ENCODE results near the gene RASGEF1B. TPM values are rescaled to one million over a fixed set of nuclear protein-coding genes. Genes with fewer than 3 reads are reported as not detected.

RASGEF1B gene
- total RNA-seq, 1 experiment from 2014 or later: 7.5 TPM

DNA sequence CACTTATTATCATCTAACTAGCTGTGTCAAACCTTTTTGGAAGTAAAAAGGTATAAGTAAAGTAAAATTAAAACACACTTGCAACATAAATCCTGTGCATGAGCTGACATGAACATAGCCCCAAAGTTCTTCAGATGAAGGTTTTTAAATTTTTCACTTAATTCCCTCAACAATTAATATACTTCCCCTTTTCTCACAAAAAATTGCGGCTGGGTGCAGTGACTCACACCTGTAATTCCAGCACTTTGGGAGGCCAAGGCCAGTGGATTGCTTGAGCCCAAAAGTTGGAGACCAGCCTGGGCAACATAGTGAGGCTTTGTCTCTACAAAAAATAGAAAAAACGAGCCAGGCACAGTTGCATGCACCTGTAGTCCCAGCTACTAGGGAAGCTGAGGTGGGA, 16.8 kb downstream of the RASGEF1B start:
- no peak overlapping the region for H3K18ac ChIP-seq (ENCODE audit: insufficient read length, low read depth, low read length)
- H3K23me2 ChIP-seq (ENCODE audit: insufficient read length, low read depth, low read length, poor library complexity, severe bottlenecking): no peaks in the 10 kb centered on the region
- no peak overlapping the region for H3T11ph ChIP-seq (ENCODE audit: low read length)
- Mint-ChIP-seq H3K36me3 (ENCODE audit: insufficient read depth in 1 of 3, low read depth in 3 of 3) (peaks cover 0 to 5% (median 0%) of the 10 kb centered on the region in 3 experiments; a peak in 3 of 7 replicates), H3K27me3 (ENCODE audit: low read depth) (no peaks in the 10 kb centered on the region), H3K4me3 (no peak overlapping the region), H3K27ac (peak overlapping the region in 1 of 3 experiments; percentile 19; a peak in 2 of 7 replicates), H3K9me3 (no peaks in the 10 kb centered on the region), H3K4me1 (peaks cover 23 to 24% of the 10 kb centered on the region in 2 experiments)
- no CpG with 5 or more reads among the region's 2 CpGs for WGBS (ENCODE audit: extremely low coverage, insufficient read length, low lambda C conversion rate)
- H2AK5ac ChIP-seq (ENCODE audit: insufficient read length, low read length): no peak overlapping the region
- H3K4ac ChIP-seq (ENCODE audit: low read depth, low read length): no peak overlapping the region
- no peak overlapping the region for H3K27ac ChIP-seq (ENCODE audit: insufficient read length, low read depth, low read length)
- no peak overlapping the region for H4K91ac ChIP-seq (ENCODE audit: insufficient read length, low read depth, low read length)
- H2BK120ac ChIP-seq (ENCODE audit: low read depth, low read length, poor library complexity, severe bottlenecking): no peak overlapping the region
- H4K20me1 ChIP-seq (ENCODE audit: control insufficient read depth, insufficient read depth, insufficient read length): no peaks in the 10 kb centered on the region
- H2BK5ac ChIP-seq (ENCODE audit: insufficient read length, low read length): no peak overlapping the region
- no peak overlapping the region for H4K5ac ChIP-seq (ENCODE audit: insufficient read length, low read depth, low read length)
- H4K8ac ChIP-seq (replicated peaks; ENCODE audit: insufficient read length, low read depth, low read length): no peak overlapping the region
- no peak for DNase-seq
- no peaks in the 10 kb centered on the region for H3K9me3 ChIP-seq (ENCODE audit: control insufficient read depth, low read depth, low read length)
- H3K4me1 ChIP-seq (ENCODE audit: insufficient read depth, low read length): no peaks in the 10 kb centered on the region
- H3K56ac ChIP-seq (ENCODE audit: insufficient read length, low read depth, low read length): no peak overlapping the region
- no peak overlapping the region for H3K9ac ChIP-seq (ENCODE audit: extremely low read depth, insufficient read length, low read length)
- H3K4me2 ChIP-seq (ENCODE audit: insufficient read depth, insufficient read length, low read length): no peak overlapping the region
- TF ChIP-seq, protein P1, sequence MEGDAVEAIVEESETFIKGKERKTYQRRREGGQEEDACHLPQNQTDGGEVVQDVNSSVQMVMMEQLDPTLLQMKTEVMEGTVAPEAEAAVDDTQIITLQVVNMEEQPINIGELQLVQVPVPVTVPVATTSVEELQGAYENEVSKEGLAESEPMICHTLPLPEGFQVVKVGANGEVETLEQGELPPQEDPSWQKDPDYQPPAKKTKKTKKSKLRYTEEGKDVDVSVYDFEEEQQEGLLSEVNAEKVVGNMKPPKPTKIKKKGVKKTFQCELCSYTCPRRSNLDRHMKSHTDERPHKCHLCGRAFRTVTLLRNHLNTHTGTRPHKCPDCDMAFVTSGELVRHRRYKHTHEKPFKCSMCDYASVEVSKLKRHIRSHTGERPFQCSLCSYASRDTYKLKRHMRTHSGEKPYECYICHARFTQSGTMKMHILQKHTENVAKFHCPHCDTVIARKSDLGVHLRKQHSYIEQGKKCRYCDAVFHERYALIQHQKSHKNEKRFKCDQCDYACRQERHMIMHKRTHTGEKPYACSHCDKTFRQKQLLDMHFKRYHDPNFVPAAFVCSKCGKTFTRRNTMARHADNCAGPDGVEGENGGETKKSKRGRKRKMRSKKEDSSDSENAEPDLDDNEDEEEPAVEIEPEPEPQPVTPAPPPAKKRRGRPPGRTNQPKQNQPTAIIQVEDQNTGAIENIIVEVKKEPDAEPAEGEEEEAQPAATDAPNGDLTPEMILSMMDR (conservative IDR thresholded peaks at IDR 0.05): no peak
- H3K79me2 ChIP-seq (ENCODE audit: insufficient read depth, low read length): no peaks in the 10 kb centered on the region
- H3K27me3 ChIP-seq (ENCODE audit: insufficient read depth, low read length): no peaks in the 10 kb centered on the region
- H2BK20ac ChIP-seq (ENCODE audit: low read depth, low read length, poor library complexity, severe bottlenecking): no peak overlapping the region
- H2BK12ac ChIP-seq (ENCODE audit: insufficient read length, low read depth, low read length): no peak overlapping the region
- no peak overlapping the region for H3K14ac ChIP-seq (ENCODE audit: insufficient read depth, low read length)
- no peak overlapping the region for H2BK15ac ChIP-seq (ENCODE audit: low read depth, low read length)
- no peak overlapping the region for H2AFZ ChIP-seq (ENCODE audit: low read length)
- no peaks in the 10 kb centered on the region for H3K79me1 ChIP-seq (ENCODE audit: insufficient read depth, low read depth, low read length, poor library complexity, severe bottlenecking)
- no peak overlapping the region for H3K23ac ChIP-seq (ENCODE audit: insufficient read length, low read depth, low read length)

Data from H9 (cell line).